GM06990 (cell line): ENCODE measurements around the gene PEX11A.

ENCODE experiments used
- DNase-seq: peaks from one replicate; pipeline ENCODE4 v3.0.0-alpha.2; 2011; ENCODE audit not compliant: insufficient read length; ENCODE audit errors: extremely low read depth
- H3K27me3 ChIP-seq: replicated peaks from 2 replicates; pipeline ENCODE4 v1.6.0; 2011; ENCODE audit warnings: low read length; ENCODE audit not compliant: control insufficient read depth, insufficient read depth
- H3K36me3 ChIP-seq: 2 replicates; pipeline ENCODE4 v1.5.1; 2011; ENCODE audit warnings: low read length; ENCODE audit not compliant: control insufficient read depth, insufficient read depth
- H3K4me3 ChIP-seq: replicated peaks from 2 replicates; pipeline ENCODE4 v1.5.1; 2011; ENCODE audit warnings: low read depth, mild to moderate bottlenecking, control low read depth, low read length
- TF ChIP-seq, protein P1 (sequence below): IDR thresholded peaks from 2 replicates; pipeline ENCODE4 v1.5.1; 2011; ENCODE audit warnings: low read length, control low read depth, mild to moderate bottlenecking, inconsistent platforms; ENCODE audit not compliant: insufficient read depth, poor library complexity, severe bottlenecking

PEX11A gene

DNA sequence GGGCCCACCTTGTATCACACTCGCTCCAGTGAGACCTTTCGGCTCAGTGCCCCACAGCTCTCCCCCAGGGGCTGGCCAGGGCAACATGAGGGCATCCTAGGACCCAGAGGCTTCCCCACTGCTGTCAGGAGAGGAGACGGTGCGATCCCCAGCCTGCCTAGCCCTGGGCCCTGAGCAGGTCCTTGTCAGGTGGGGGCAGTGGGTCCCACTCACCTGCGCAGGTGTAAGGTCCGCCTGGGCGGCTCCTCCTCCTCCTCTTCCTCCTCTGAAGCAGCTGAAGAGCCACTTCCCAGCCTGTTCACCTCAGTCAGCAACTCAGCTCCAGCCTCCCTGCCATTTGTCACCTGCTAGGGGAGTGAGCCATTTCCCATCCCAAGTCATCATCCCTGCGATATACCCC lies 44.9 kb downstream of the PEX11A start:
- DNase-seq, result no peak
- Histone ChIP-seq H3K36me3 (no peaks in the 10 kb centered on the region), H3K27me3 (no peaks in the 10 kb centered on the region), H3K4me3 (no peak overlapping the region)
- TF ChIP-seq, protein P1, sequence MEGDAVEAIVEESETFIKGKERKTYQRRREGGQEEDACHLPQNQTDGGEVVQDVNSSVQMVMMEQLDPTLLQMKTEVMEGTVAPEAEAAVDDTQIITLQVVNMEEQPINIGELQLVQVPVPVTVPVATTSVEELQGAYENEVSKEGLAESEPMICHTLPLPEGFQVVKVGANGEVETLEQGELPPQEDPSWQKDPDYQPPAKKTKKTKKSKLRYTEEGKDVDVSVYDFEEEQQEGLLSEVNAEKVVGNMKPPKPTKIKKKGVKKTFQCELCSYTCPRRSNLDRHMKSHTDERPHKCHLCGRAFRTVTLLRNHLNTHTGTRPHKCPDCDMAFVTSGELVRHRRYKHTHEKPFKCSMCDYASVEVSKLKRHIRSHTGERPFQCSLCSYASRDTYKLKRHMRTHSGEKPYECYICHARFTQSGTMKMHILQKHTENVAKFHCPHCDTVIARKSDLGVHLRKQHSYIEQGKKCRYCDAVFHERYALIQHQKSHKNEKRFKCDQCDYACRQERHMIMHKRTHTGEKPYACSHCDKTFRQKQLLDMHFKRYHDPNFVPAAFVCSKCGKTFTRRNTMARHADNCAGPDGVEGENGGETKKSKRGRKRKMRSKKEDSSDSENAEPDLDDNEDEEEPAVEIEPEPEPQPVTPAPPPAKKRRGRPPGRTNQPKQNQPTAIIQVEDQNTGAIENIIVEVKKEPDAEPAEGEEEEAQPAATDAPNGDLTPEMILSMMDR, result no peak

DNA sequence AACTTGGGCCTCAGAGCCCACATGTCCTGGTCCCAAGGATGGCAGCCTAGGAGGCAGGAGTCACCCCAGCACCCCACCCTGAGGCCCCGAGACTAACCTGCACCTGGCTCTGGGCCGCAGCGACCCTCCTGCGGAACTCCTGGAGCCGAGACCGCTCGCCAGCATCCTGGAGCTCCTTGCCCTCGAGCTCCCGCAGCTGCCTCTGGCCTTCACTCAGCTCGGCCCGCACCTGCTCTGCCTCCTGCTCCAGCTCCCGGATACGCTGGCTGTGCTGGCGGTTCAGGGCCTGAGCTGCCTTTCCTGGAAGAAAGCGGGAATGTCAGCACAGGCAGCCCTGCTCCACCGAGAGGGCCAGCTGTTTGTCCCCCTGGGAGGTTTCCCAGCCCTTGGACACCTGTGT lies 48.4 kb downstream of the PEX11A start:
- no peaks in the 10 kb centered on the region for H3K36me3 ChIP-seq
- no peak overlapping the region for H3K4me3 ChIP-seq
- no peaks in the 10 kb centered on the region for H3K27me3 ChIP-seq
- TF ChIP-seq, protein P1, result no peak
- DNase-seq, result no peak

DNA sequence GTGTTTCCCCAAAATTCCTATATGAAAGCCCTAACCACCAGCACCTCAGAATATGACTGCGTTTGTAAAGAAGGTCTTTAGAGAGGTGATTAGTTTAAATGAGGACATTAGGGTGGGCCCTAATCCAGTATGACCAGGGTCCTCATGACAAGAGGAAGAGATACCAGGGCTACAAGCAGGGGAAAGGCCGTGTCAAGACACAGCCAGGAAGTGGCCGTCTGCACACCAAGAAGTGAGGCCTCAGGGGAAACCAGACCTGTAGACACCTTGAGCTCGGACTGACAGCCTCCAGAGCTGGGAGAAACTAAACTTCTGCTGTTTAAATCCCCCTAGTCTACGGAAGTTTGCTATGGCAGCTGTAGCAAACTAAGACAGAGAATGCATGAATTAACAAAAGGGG lies 49.5 kb downstream of the PEX11A start:
- H3K4me3 ChIP-seq, result no peak overlapping the region
- no peak for DNase-seq
- no peaks in the 10 kb centered on the region for H3K27me3 ChIP-seq
- TF ChIP-seq, protein P1, result no peak
- H3K36me3 ChIP-seq, result no peaks in the 10 kb centered on the region

DNA sequence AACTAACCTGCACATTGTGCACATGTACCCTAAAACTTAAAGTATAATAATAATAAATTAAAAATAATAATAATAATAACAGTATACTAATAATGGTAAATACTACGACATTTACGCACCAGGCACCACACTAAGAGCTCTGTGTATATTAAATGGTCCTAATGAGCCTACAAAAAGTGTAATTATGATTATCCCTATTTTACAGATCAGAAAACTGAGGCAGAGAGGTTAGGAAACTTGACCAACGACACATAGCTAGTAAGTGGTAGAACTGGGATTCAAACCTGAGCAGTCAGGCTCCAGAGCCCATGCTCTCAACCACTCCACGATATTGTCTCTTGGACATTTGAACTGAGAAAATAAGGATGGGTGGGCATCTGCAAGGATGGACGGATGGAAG lies 50.3 kb downstream of the PEX11A start:
- no peaks in the 10 kb centered on the region for H3K36me3 ChIP-seq
- DNase-seq, result no peak
- TF ChIP-seq, protein P1, result no peak
- no peaks in the 10 kb centered on the region for H3K27me3 ChIP-seq
- no peak overlapping the region for H3K4me3 ChIP-seq

DNA sequence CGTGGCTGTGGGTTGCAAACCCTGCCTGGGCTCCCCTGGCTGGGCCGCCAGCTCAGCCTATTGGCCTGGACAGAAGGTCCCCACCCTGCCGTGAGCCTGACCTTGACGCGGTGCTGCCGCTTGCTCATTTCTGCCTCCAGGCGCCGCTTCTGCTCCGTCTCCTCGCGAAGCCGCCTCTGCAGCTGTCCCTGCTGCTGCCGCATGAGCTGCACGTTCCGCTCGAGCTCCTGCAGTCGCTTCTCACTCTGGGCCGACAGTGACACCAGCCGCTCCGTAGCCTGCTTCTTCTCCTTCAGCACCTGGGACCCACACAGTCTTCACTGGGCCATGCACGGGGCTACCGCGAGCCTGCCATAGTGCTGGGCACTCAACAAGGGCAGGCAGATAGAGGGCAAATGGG lies 57.0 kb downstream of the PEX11A start:
- TF ChIP-seq, protein P1, result no peak
- no peak for DNase-seq
- Histone ChIP-seq H3K4me3 (no peak overlapping the region), H3K36me3 (peaks cover 19% of the 10 kb centered on the region), H3K27me3 (no peaks in the 10 kb centered on the region)
